Measurements from ENCODE around the gene SNX33.

SNX33 gene

DNA sequence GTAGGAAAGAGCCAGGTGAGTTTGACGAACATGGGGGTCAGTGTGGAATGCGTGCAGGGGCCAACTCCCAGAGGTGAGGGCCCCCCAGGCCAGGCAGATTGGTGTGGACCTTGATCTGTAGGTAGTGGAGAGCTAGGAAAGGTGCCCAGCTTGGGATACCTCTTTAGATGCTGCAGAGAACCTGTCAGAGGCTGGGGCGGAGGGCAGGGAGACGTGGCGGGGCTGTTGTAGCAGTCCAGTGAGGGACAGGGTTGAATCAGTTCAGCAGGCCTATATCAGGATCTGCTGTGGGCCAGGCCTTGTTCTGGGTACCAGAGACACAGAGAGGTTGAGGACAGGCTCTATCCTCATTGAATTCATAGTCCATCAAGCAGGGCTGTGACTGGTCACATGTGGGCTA is 8.6 kb downstream of the SNX33 start:
- no peaks in the 10 kb centered on the region for H3K27me3 ChIP-seq (ENCODE audit: insufficient read depth, poor library complexity, severe bottlenecking)
- TF ChIP-seq, protein P1, sequence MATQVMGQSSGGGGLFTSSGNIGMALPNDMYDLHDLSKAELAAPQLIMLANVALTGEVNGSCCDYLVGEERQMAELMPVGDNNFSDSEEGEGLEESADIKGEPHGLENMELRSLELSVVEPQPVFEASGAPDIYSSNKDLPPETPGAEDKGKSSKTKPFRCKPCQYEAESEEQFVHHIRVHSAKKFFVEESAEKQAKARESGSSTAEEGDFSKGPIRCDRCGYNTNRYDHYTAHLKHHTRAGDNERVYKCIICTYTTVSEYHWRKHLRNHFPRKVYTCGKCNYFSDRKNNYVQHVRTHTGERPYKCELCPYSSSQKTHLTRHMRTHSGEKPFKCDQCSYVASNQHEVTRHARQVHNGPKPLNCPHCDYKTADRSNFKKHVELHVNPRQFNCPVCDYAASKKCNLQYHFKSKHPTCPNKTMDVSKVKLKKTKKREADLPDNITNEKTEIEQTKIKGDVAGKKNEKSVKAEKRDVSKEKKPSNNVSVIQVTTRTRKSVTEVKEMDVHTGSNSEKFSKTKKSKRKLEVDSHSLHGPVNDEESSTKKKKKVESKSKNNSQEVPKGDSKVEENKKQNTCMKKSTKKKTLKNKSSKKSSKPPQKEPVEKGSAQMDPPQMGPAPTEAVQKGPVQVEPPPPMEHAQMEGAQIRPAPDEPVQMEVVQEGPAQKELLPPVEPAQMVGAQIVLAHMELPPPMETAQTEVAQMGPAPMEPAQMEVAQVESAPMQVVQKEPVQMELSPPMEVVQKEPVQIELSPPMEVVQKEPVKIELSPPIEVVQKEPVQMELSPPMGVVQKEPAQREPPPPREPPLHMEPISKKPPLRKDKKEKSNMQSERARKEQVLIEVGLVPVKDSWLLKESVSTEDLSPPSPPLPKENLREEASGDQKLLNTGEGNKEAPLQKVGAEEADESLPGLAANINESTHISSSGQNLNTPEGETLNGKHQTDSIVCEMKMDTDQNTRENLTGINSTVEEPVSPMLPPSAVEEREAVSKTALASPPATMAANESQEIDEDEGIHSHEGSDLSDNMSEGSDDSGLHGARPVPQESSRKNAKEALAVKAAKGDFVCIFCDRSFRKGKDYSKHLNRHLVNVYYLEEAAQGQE (IDR thresholded peaks at IDR 0.05; ENCODE audit: insufficient replicate concordance, low read depth): no peak
- TF ChIP-seq, protein P2, sequence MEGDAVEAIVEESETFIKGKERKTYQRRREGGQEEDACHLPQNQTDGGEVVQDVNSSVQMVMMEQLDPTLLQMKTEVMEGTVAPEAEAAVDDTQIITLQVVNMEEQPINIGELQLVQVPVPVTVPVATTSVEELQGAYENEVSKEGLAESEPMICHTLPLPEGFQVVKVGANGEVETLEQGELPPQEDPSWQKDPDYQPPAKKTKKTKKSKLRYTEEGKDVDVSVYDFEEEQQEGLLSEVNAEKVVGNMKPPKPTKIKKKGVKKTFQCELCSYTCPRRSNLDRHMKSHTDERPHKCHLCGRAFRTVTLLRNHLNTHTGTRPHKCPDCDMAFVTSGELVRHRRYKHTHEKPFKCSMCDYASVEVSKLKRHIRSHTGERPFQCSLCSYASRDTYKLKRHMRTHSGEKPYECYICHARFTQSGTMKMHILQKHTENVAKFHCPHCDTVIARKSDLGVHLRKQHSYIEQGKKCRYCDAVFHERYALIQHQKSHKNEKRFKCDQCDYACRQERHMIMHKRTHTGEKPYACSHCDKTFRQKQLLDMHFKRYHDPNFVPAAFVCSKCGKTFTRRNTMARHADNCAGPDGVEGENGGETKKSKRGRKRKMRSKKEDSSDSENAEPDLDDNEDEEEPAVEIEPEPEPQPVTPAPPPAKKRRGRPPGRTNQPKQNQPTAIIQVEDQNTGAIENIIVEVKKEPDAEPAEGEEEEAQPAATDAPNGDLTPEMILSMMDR (IDR thresholded peaks at IDR 0.05; ENCODE audit: insufficient read depth, low read length): no peak
- TF ChIP-seq GABPA (IDR thresholded peaks at IDR 0.05; ENCODE audit: low read depth): no peak
- TF ChIP-seq SPI1 (IDR thresholded peaks at IDR 0.05; ENCODE audit: borderline replicate concordance, low read depth): no peak
- TF ChIP-seq POLR2AphosphoS5 (IDR thresholded peaks at IDR 0.05; ENCODE audit: low read depth): no peak

DNA sequence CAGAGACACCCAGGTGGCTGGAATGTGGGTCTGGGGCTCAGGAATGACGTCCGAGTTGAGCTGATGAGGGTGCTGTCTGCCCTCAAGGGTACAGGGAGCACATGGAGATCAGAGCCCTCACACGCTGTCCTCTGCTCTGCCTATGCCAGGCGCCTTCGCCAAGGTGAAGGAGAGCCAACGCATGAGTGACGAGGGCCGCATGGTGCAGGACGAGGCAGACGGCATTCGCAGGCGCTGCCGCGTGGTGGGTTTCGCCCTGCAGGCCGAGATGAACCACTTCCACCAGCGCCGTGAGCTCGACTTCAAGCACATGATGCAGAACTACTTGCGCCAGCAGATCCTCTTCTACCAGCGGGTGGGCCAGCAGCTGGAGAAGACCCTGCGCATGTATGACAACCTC is 9.1 kb downstream of the SNX33 start:
- Histone ChIP-seq H3K27me3 (ENCODE audit: insufficient read depth, poor library complexity, severe bottlenecking) (no peaks in the 10 kb centered on the region), H3K27ac (replicated peaks) (no peak overlapping the region), H3K4me3 (replicated peaks; ENCODE audit: insufficient read depth, low read length) (no peak overlapping the region)
- DNase-seq (ENCODE audit: low read depth in 1 of 2, low spot score in 1 of 2): no peak
- TF ChIP-seq, protein P2 (IDR thresholded peaks at IDR 0.05; ENCODE audit: insufficient read depth, low read length): no peak
- TF ChIP-seq, protein P1 (IDR thresholded peaks at IDR 0.05; ENCODE audit: insufficient replicate concordance, low read depth): no peak
- no peak for TF ChIP-seq GABPA (IDR thresholded peaks at IDR 0.05; ENCODE audit: low read depth)
- no peak for TF ChIP-seq POLR2AphosphoS5 (IDR thresholded peaks at IDR 0.05; ENCODE audit: low read depth)
- no peak for TF ChIP-seq SPI1 (IDR thresholded peaks at IDR 0.05; ENCODE audit: borderline replicate concordance, low read depth)

More for the DNA sequence above, 8.6 kb downstream of the SNX33 start:
- no peak for DNase-seq (ENCODE audit: low read depth in 1 of 2, low spot score in 1 of 2)
- Histone ChIP-seq H3K27ac (replicated peaks) (no peak overlapping the region), H3K4me3 (replicated peaks; ENCODE audit: insufficient read depth, low read length) (no peak overlapping the region)

DNA sequence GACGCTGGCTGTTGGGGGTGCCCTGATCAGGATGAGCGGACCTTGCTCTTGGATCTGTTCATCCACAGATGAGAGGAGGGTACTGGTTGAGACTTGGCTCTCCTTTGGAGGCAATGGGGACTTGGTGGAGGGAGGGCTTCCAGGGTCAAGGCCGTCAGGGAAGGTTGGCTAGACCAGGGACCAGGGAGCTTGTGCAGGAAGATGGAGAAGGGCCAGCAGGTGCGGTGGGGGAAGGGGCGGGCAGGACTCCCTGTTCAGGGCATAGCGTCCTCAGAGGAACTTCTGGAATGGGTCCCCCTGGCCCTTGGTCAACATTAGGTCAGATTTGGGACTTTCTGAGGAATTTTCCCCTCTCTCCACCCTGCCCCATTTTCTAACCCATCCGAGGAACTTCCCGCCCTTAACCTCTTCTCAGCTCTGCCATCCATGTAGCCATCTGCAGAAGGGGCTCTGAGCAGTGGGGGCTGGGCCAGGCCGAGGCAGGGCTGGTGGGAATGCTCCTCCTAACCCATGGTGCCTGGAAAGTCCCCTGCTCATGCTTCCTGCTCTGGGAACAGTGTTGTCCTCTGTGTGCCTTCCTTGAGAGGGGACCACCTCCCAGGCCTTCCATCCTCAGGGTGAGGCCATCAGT is 11.5 kb downstream of the SNX33 start:
- DNase-seq (ENCODE audit: low read depth in 1 of 2, low spot score in 1 of 2): no peak
- Histone ChIP-seq H3K27ac (replicated peaks) (no peak overlapping the region), H3K27me3 (ENCODE audit: insufficient read depth, poor library complexity, severe bottlenecking) (no peaks in the 10 kb centered on the region), H3K4me3 (replicated peaks; ENCODE audit: insufficient read depth, low read length) (no peak overlapping the region)
- TF ChIP-seq SPI1 (IDR thresholded peaks at IDR 0.05; ENCODE audit: borderline replicate concordance, low read depth) (no peak), GABPA (IDR thresholded peaks at IDR 0.05; ENCODE audit: low read depth) (no peak), POLR2AphosphoS5 (IDR thresholded peaks at IDR 0.05; ENCODE audit: low read depth) (no peak)
- TF ChIP-seq, protein P2 (IDR thresholded peaks at IDR 0.05; ENCODE audit: insufficient read depth, low read length): no peak
- TF ChIP-seq, protein P1 (IDR thresholded peaks at IDR 0.05; ENCODE audit: insufficient replicate concordance, low read depth): no peak
